MM.1S (cell line): ENCODE measurements around the gene GTF2E1.
A peak's percentile ranks its signal among the peaks of the same experiment; 100 is the strongest.
"Not testable (repeated sequence)": the region's sequence is repeated elsewhere in the genome, so short reads cannot be mapped to it uniquely, and the experiment has no call there.

Experiments
- DNase-seq: peaks from one replicate; pipeline ENCODE4 v3.0.0-alpha.2; 2015
- H2AFZ ChIP-seq: fragments of 300-600 bp; sonication (generic); 2 replicates; pipeline ENCODE4 v1.6.0; 2016; ENCODE audit warnings: antibody characterized with exemption, low read length
- H3F3A ChIP-seq: fragments of 300-600 bp; sonication (generic); 2 replicates; pipeline ENCODE4 v1.6.1; 2016; ENCODE audit warnings: mild to moderate bottlenecking, antibody characterized with exemption, low read length, moderate library complexity, mixed read lengths; ENCODE audit not compliant: insufficient read depth
- H3K27ac ChIP-seq: fragments of 300-600 bp; sonication (generic); 2 replicates; pipeline ENCODE4 v1.5.1; 2016; ENCODE audit warnings: mild to moderate bottlenecking, low read length
- H3K27me3 ChIP-seq: fragments of 300-600 bp; sonication (generic); replicated peaks from 2 replicates; pipeline ENCODE4 v1.6.0; 2016; ENCODE audit warnings: low read length; ENCODE audit not compliant: insufficient read depth
- H3K36me3 ChIP-seq: fragments of 300-600 bp; sonication (generic); replicated peaks from 2 replicates; pipeline ENCODE4 v1.6.1; 2016; ENCODE audit warnings: mild to moderate bottlenecking, low read length, mixed read lengths; ENCODE audit not compliant: insufficient read depth
- H3K4me1 ChIP-seq: fragments of 300-600 bp; sonication (generic); 2 replicates; pipeline ENCODE4 v1.6.1; 2016; ENCODE audit warnings: low read length, mixed read lengths
- H3K4me2 ChIP-seq: fragments of 300-600 bp; sonication (generic); 2 replicates; pipeline ENCODE4 v1.6.0; 2016; ENCODE audit warnings: low read depth, low read length
- H3K4me3 ChIP-seq: fragments of 300-600 bp; sonication (generic); 2 replicates; pipeline ENCODE4 v1.5.1; 2016; ENCODE audit warnings: low read length, mixed read lengths
- H3K79me2 ChIP-seq: fragments of 300-600 bp; sonication (generic); 2 replicates; pipeline ENCODE4 v1.6.1; 2016; ENCODE audit warnings: mixed run types, low read length, mixed read lengths
- H3K9ac ChIP-seq: fragments of 300-600 bp; sonication (generic); 2 replicates; pipeline ENCODE4 v1.6.1; 2016; ENCODE audit warnings: low read length, mixed read lengths
- H3K9me2 ChIP-seq: fragments of 300-600 bp; sonication (generic); replicated peaks from 2 replicates; pipeline ENCODE4 v1.6.1; 2016; ENCODE audit warnings: mild to moderate bottlenecking, low read length, mixed read lengths; ENCODE audit not compliant: insufficient read depth
- H3K9me3 ChIP-seq: fragments of 300-600 bp; sonication (generic); replicated peaks from 2 replicates; pipeline ENCODE4 v1.6.1; 2016; ENCODE audit warnings: mild to moderate bottlenecking, low read length, mixed read lengths; ENCODE audit not compliant: insufficient read depth
- H4K20me1 ChIP-seq: fragments of 300-600 bp; sonication (generic); 2 replicates; pipeline ENCODE4 v1.6.1; 2016; ENCODE audit warnings: mild to moderate bottlenecking, low read length, moderate library complexity, mixed read lengths; ENCODE audit not compliant: insufficient read depth
- EZH2 ChIP-seq: fragments of 300-600 bp; sonication (generic); optimal IDR thresholded peaks from 2 replicates; pipeline ENCODE3; 2017; ENCODE audit warnings: low read depth, mild to moderate bottlenecking, antibody characterized with exemption, low read length, mixed read lengths
- EZH2phosphoT487 ChIP-seq: fragments of 300-600 bp; sonication (generic); IDR thresholded peaks from 2 replicates; pipeline ENCODE4 v1.6.1; 2018; ENCODE audit warnings: antibody characterized with exemption, low read length
- TF ChIP-seq, protein P1 (sequence below): fragments of 300-600 bp; sonication (generic); IDR thresholded peaks from 2 replicates; pipeline ENCODE4 v1.5.1; 2016; ENCODE audit warnings: antibody characterized with exemption, low read length, mixed read lengths

GTF2E1 gene

GRCh38 chr3:120730576-120731542, 11.7 kb upstream of the GTF2E1 start:
- Histone ChIP-seq H3K9me3 (no peaks in the 10 kb centered on the region), H3K4me3 (no peak overlapping the region), H3K9me2 (no peaks in the 10 kb centered on the region), H2AFZ (no peak overlapping the region), H3K4me1 (no peaks in the 10 kb centered on the region), H3K9ac (no peak overlapping the region), H3K79me2 (no peaks in the 10 kb centered on the region), H3K36me3 (no peaks in the 10 kb centered on the region), H4K20me1 (no peaks in the 10 kb centered on the region), H3K27me3 (no peaks in the 10 kb centered on the region), H3F3A (no peaks in the 10 kb centered on the region), H3K4me2 (no peak overlapping the region), H3K27ac (no peak overlapping the region)
- TF ChIP-seq EZH2 (no peak), EZH2phosphoT487 (no peak)
- TF ChIP-seq, protein P1, sequence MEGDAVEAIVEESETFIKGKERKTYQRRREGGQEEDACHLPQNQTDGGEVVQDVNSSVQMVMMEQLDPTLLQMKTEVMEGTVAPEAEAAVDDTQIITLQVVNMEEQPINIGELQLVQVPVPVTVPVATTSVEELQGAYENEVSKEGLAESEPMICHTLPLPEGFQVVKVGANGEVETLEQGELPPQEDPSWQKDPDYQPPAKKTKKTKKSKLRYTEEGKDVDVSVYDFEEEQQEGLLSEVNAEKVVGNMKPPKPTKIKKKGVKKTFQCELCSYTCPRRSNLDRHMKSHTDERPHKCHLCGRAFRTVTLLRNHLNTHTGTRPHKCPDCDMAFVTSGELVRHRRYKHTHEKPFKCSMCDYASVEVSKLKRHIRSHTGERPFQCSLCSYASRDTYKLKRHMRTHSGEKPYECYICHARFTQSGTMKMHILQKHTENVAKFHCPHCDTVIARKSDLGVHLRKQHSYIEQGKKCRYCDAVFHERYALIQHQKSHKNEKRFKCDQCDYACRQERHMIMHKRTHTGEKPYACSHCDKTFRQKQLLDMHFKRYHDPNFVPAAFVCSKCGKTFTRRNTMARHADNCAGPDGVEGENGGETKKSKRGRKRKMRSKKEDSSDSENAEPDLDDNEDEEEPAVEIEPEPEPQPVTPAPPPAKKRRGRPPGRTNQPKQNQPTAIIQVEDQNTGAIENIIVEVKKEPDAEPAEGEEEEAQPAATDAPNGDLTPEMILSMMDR: no peak
- DNase-seq: no peak

DNA sequence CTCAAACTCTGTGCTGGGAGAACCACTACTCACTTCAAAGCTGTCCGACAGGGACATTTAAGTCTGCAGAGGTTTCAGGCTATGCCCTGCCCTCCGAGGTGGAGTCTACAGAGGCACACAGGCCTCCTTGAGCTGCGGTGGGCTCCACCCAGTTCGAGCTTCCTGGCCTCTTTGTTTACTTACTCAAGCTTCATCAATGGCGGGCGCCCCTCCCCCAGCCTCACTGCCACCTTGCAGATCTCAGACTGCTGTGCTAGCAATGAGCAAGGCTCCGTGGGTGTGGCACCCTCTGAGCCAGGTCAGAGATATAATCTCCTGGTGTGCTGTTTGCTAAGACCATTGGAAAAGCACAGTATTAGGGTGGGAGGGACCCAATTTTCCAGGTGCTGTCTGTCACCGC, 4.5 kb upstream of the GTF2E1 start:
- H3K36me3 ChIP-seq, H3K4me2 ChIP-seq, H3K4me1 ChIP-seq, H3K9ac ChIP-seq, H2AFZ ChIP-seq, H3K9me2 ChIP-seq, H3K79me2 ChIP-seq, H3K9me3 ChIP-seq, H4K20me1 ChIP-seq, H3K27me3 ChIP-seq, H3K4me3 ChIP-seq, H3F3A ChIP-seq, H3K27ac ChIP-seq, DNase-seq: not testable (repeated sequence)

GRCh38 chr3:120741320-120741719, 1.2 kb upstream of the GTF2E1 start:
- no peaks in the 10 kb centered on the region for H3K27me3 ChIP-seq
- H3K27ac ChIP-seq: no peak overlapping the region
- no peak for DNase-seq
- no peak for TF ChIP-seq EZH2
- TF ChIP-seq EZH2phosphoT487: no peak
- TF ChIP-seq, protein P1: no peak
- no peaks in the 10 kb centered on the region for H3K9me2 ChIP-seq
- H3K4me1 ChIP-seq: peaks cover 4% of the 10 kb centered on the region; the same call in 1 of the 2 replicates
- peaks cover 37% of the 10 kb centered on the region for H3K79me2 ChIP-seq
- no peaks in the 10 kb centered on the region for H3F3A ChIP-seq
- no peaks in the 10 kb centered on the region for H3K9me3 ChIP-seq
- peak overlapping the region; percentile 88 for H3K4me3 ChIP-seq
- peak overlapping the region; percentile 85; the same call in 1 of the 2 replicates for H2AFZ ChIP-seq
- H3K4me2 ChIP-seq: peak overlapping the region; percentile 50
- no peaks in the 10 kb centered on the region for H4K20me1 ChIP-seq
- H3K36me3 ChIP-seq: no peaks in the 10 kb centered on the region
- H3K9ac ChIP-seq: no peak overlapping the region

GRCh38 chr3:120741837-120742197, 727 bp upstream of the GTF2E1 start:
- H2AFZ ChIP-seq: peak overlapping the region; percentile 85
- no peaks in the 10 kb centered on the region for H3K36me3 ChIP-seq
- H3K9me3 ChIP-seq: no peaks in the 10 kb centered on the region
- H3K4me1 ChIP-seq: peaks cover 4% of the 10 kb centered on the region; the same call in 1 of the 2 replicates
- no peaks in the 10 kb centered on the region for H3F3A ChIP-seq
- peak overlapping the region; percentile 50 for H3K4me2 ChIP-seq
- peaks cover 42% of the 10 kb centered on the region for H3K79me2 ChIP-seq
- peak overlapping the region; percentile 87; the same call in 1 of the 2 replicates for H3K9ac ChIP-seq
- no peaks in the 10 kb centered on the region for H4K20me1 ChIP-seq
- DNase-seq: no peak
- H3K27ac ChIP-seq: peak overlapping the region; percentile 90; the same call in 1 of the 2 replicates
- TF ChIP-seq, protein P1: no peak
- no peak for TF ChIP-seq EZH2phosphoT487
- TF ChIP-seq EZH2: no peak
- H3K9me2 ChIP-seq: no peaks in the 10 kb centered on the region
- peak overlapping the region; percentile 88 for H3K4me3 ChIP-seq
- no peaks in the 10 kb centered on the region for H3K27me3 ChIP-seq
